Mesothelial cell of epicardium (in vitro differentiated cells): Measurements from ENCODE around the gene RILPL1. TPM values are rescaled to one million over a fixed set of nuclear protein-coding genes. Genes with fewer than 3 reads are reported as not detected.
"Not testable (repeated sequence)": the region's sequence is repeated elsewhere in the genome, so short reads cannot be mapped to it uniquely, and the experiment has no call there.

Source experiments
- DNase-seq, 2 experiments: peaks; one replicate each; pipeline ENCODE4 v3.0.0; 2021; ENCODE audit warnings: low spot score in 2 of 2; ENCODE audit not compliant: unreplicated experiment in 2 of 2
- H3K27ac Mint-ChIP-seq: 2 replicates; pipeline ENCODE4 v1.8.0; 2021; ENCODE audit warnings: mixed read lengths
- H3K27me3 Mint-ChIP-seq: 2 replicates; pipeline ENCODE4 v1.8.0; 2021; ENCODE audit warnings: low read depth, mixed read lengths
- H3K36me3 Mint-ChIP-seq: 2 replicates; pipeline ENCODE4 v1.8.0; 2021; ENCODE audit warnings: mixed read lengths
- H3K4me1 Mint-ChIP-seq: 2 replicates; pipeline ENCODE4 v1.8.0; 2021; ENCODE audit warnings: mixed read lengths
- H3K4me3 Mint-ChIP-seq: 2 replicates; pipeline ENCODE4 v1.8.0; 2021; ENCODE audit warnings: mild to moderate bottlenecking, moderate library complexity, mixed read lengths
- H3K9me3 Mint-ChIP-seq: 2 replicates; pipeline ENCODE4 v1.8.0; 2021; ENCODE audit warnings: mixed read lengths
- CTCF ChIP-seq: fragments of 200-600 bp; sonication (generic); IDR thresholded peaks from one replicate; pipeline ENCODE4 v1.5.0; 2021; ENCODE audit warnings: antibody characterized with exemption; ENCODE audit not compliant: unreplicated experiment
- total RNA-seq: library from RNA; stranded (reverse); gene quantifications from 3 replicates; pipeline ENCODE4 v1.2.1, GENCODE V29; 2021

Gene RILPL1
- total RNA-seq, 1 donor from 2014 or later = 45.4 TPM

DNA sequence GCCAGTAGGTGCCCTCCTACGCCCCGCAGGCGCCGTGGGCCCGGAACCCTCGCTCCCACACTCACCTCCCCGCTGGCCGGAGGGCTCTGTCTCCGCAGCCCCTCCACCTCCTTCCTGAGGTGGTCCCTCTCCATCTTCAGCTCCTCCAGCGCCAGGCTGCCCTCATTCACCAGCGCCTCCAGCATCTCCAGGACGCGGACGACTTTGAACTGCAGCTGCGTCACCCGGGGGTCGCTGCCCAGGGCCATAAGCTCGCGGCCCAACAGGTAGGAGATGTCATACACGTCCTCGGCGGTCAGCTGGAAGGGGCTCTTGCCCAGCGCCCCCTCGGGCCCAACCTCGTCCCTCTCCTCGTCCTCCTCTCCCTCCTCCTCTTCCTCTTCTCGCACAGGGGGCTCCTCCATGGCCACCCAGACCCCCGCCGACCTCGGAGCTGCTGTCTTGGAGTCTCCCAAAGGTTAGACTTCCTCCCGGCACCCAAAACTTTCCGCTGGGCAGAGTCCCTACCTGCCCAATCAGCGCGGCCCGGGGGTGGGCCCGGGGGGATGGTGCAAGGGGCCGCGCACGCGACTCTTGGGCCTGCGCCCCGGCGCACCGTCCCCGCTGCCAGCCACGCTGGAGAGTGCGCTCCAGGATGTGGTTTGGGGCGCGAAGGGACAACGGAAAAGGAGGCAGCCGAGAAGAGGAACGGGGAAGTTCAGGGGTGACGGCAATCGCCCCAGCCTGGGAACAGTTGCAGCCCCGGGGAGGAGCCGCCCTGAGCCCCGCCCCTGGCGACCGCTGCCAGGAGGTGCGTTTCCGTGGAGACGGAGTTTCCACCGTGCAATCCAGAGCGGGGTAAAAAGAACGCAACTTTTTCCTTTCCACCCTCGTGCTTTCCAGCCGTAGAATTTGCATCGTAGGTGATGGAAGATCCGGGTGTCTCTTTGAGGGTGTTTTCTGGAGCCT, 97.2 kb downstream of the RILPL1 start, which contains the start of gene RILPL2:
RILPL2 (minus strand) TSS at position 668 of the 948 bp plus-strand sequence; CDS start at position 404, 264 bp downstream.
- no peaks in the 10 kb centered on the region for H3K36me3 Mint-ChIP-seq
- H3K27me3 Mint-ChIP-seq = no peaks in the 10 kb centered on the region
- TF ChIP-seq CTCF = no peak
- H3K4me1 Mint-ChIP-seq = peaks cover 4% of the 10 kb centered on the region
- peak; percentile 67 to 82 for DNase-seq
- H3K27ac Mint-ChIP-seq = peak within 1 kb of the TSS; percentile 75
- no peaks in the 10 kb centered on the region for H3K9me3 Mint-ChIP-seq
- H3K4me3 Mint-ChIP-seq = peak within 1 kb of the TSS; percentile 92

GRCh38 chr12:123435636-123436016, 97.9 kb downstream of the RILPL1 start:
- H3K9me3 Mint-ChIP-seq = no peaks in the 10 kb centered on the region
- H3K27me3 Mint-ChIP-seq = no peaks in the 10 kb centered on the region
- TF ChIP-seq CTCF = no peak
- no peak overlapping the region for H3K27ac Mint-ChIP-seq
- no peak for DNase-seq
- peaks cover 5% of the 10 kb centered on the region for H3K36me3 Mint-ChIP-seq
- H3K4me3 Mint-ChIP-seq = peak overlapping the region; percentile 92
- H3K4me1 Mint-ChIP-seq = peaks cover 4% of the 10 kb centered on the region

GRCh38 chr12:123433615-123434014, 99.9 kb downstream of the RILPL1 start:
- Mint-ChIP-seq H3K36me3 (peaks cover 5% of the 10 kb centered on the region), H3K27ac (no peak overlapping the region), H3K27me3 (no peaks in the 10 kb centered on the region), H3K4me3 (no peak overlapping the region), H3K4me1 (peaks cover 4% of the 10 kb centered on the region), H3K9me3 (no peaks in the 10 kb centered on the region)
- no peak for TF ChIP-seq CTCF
- no peak for DNase-seq

DNA sequence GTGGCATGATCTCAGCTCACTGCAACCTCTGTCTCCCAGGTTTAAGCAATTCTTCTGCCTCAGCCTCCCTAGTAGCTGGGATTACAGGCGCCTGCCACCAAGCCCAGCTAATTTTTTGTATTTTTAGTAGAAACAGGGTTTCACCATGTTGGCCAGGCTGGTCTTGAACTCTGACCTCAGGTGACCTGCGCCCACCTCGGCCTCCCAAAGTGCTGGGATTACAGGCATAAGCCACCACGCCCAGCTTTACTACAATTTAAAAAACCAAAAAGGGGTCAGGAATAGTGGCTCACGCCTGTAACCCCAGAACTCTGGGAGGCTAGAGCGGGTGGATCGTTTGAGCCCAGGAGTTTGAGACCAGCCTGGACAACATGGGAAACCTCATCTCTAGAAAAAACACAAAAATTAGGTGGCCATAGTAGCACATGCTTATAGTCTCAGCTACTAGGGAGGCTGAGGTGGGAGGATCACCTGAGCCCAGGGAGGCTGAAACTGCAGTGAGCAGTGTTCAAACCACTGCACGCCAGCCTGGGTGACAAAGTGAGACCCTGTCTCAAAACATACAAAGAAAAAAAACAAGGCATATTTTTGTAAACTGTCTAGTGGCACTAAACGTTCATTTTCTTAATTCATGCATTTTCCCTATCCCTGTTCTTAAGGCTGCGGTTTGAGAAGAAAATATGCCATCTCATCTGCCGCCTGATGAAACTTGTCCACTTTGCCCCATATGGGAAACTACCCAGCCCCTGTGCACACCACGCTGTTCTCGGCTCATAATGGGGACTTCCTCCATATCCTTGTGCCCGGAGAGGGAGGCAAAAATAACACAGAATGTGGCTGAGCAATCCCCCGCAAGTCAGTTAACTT, 101.3 kb downstream of the RILPL1 start:
- not testable (repeated sequence) for DNase-seq

GRCh38 chr12:123429101-123429500, 104.4 kb downstream of the RILPL1 start:
- H3K27me3 Mint-ChIP-seq, H3K27ac Mint-ChIP-seq, H3K9me3 Mint-ChIP-seq, H3K4me1 Mint-ChIP-seq, DNase-seq, H3K4me3 Mint-ChIP-seq, H3K36me3 Mint-ChIP-seq: not testable (repeated sequence)

More for the DNA sequence above, 101.3 kb downstream of the RILPL1 start:
- H3K27me3 Mint-ChIP-seq, H3K4me3 Mint-ChIP-seq, H3K27ac Mint-ChIP-seq, H3K4me1 Mint-ChIP-seq, H3K36me3 Mint-ChIP-seq, H3K9me3 Mint-ChIP-seq: not testable (repeated sequence)

DNA sequence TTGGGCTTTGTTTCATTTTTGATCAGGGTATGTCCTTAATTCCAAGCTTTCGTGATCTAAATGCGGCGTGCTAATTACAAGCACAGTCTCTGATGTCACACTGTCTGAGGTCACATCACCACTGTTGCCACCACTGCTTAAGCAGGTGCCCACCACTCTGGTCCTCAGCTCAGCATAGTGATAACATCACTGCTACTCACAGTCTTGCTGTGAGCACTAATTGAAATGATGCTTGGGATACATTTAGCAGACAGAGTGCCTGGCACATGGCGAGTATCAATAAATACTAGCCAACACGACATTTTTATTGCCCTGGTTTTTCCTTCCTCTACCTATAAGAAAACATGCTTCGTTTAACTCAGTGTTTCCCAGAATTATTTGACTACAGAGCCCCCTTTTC, 104.9 kb downstream of the RILPL1 start:
- TF ChIP-seq CTCF = no peak
- H3K27me3 Mint-ChIP-seq = no peaks in the 10 kb centered on the region
- H3K4me1 Mint-ChIP-seq = no peaks in the 10 kb centered on the region
- peaks cover 7% of the 10 kb centered on the region for H3K36me3 Mint-ChIP-seq
- DNase-seq = no peak
- H3K9me3 Mint-ChIP-seq = peaks cover 4% of the 10 kb centered on the region
- H3K27ac Mint-ChIP-seq = no peak overlapping the region
- H3K4me3 Mint-ChIP-seq = no peak overlapping the region
